Neuronal stem cell (in vitro differentiated cells): ENCODE results near the gene BAZ1A.
"Not testable (repeated sequence)": the region's sequence is repeated elsewhere in the genome, so short reads cannot be mapped to it uniquely, and the experiment has no call there.

Experiments
- DNase-seq: peaks from one replicate; pipeline ENCODE4 v3.0.0-alpha.2; 2013; ENCODE audit warnings: low spot score
- H2AFZ ChIP-seq: one replicate; pipeline ENCODE4 v1.6.1; 2013; ENCODE audit warnings: mild to moderate bottlenecking, low read length, inconsistent platforms
- H2AK5ac ChIP-seq: 2 replicates; pipeline ENCODE4 v1.6.1; 2013; ENCODE audit warnings: low read depth, mild to moderate bottlenecking, inconsistent platforms, low read length, moderate library complexity, mixed read lengths
- H2BK120ac ChIP-seq: 2 replicates; pipeline ENCODE4 v1.6.1; 2013; ENCODE audit warnings: low read depth, mild to moderate bottlenecking, inconsistent platforms, low read length, moderate library complexity, mixed read lengths
- H2BK12ac ChIP-seq: one replicate; pipeline ENCODE4 v1.6.1; 2013; ENCODE audit warnings: low read length, inconsistent platforms
- H2BK15ac ChIP-seq: 2 replicates; pipeline ENCODE4 v1.6.1; 2013; ENCODE audit warnings: mild to moderate bottlenecking, low read length, inconsistent platforms, mixed read lengths
- H2BK5ac ChIP-seq: one replicate; pipeline ENCODE4 v1.6.1; 2013; ENCODE audit warnings: inconsistent platforms, mild to moderate bottlenecking, low read length, moderate library complexity
- H3K14ac ChIP-seq: one replicate; pipeline ENCODE4 v1.6.1; 2013; ENCODE audit warnings: low read length, inconsistent platforms
- H3K18ac ChIP-seq: 2 replicates; pipeline ENCODE4 v1.6.1; 2013; ENCODE audit warnings: low read length, inconsistent platforms
- H3K23ac ChIP-seq: 2 replicates; pipeline ENCODE4 v1.6.1; 2013; ENCODE audit warnings: low read depth, mild to moderate bottlenecking, mixed read lengths, low read length, inconsistent platforms; ENCODE audit not compliant: poor library complexity
- H3K27ac ChIP-seq: replicated peaks from 3 replicates; pipeline ENCODE4 v1.5.1; 2013; ENCODE audit warnings: low read length, inconsistent platforms
- H3K27me3 ChIP-seq, 3 experiments: 2 replicates each; pipeline ENCODE4 v1.6.1; 2013; ENCODE audit warnings: low read length in 3 of 3, mild to moderate bottlenecking in 2 of 3, inconsistent platforms in 1 of 3, low read depth in 1 of 3, mixed read lengths in 1 of 3, moderate library complexity in 1 of 3; ENCODE audit not compliant: control insufficient read depth in 3 of 3, insufficient read depth in 3 of 3
- H3K36me3 ChIP-seq, 2 donors: replicated peaks in 1 of 2; 2 replicates each; pipeline ENCODE4 v1.6.1; 2013; ENCODE audit warnings: low read length in 2 of 2; ENCODE audit not compliant: control insufficient read depth in 2 of 2, insufficient read depth in 2 of 2
- H3K4ac ChIP-seq: 2 replicates; pipeline ENCODE4 v1.6.1; 2013; ENCODE audit warnings: inconsistent platforms, mild to moderate bottlenecking, low read length, moderate library complexity
- H3K4me1 ChIP-seq, 2 donors: 1 replicate in 1 of 2; 2 replicates in 1 of 2; pipeline ENCODE4 v1.6.1; 2013; ENCODE audit warnings: low read length in 2 of 2, low read depth in 1 of 2; ENCODE audit not compliant: control insufficient read depth in 2 of 2, insufficient read depth in 1 of 2
- H3K4me2 ChIP-seq: one replicate; pipeline ENCODE4 v1.6.1; 2013; ENCODE audit warnings: mild to moderate bottlenecking, low read length, inconsistent platforms; ENCODE audit not compliant: insufficient read depth, poor library complexity, severe bottlenecking
- H3K4me3 ChIP-seq, 2 donors: 2 replicates each; pipeline ENCODE4 v1.5.1; 2013; ENCODE audit warnings: low read length in 2 of 2, mild to moderate bottlenecking in 2 of 2, inconsistent platforms in 1 of 2, moderate library complexity in 1 of 2
- H3K79me1 ChIP-seq: one replicate; pipeline ENCODE4 v1.6.1; 2013; ENCODE audit warnings: low read depth, mild to moderate bottlenecking, inconsistent platforms, low read length, moderate library complexity
- H3K9ac ChIP-seq: one replicate; pipeline ENCODE4 v1.6.1; 2013; ENCODE audit warnings: mild to moderate bottlenecking, low read depth, low read length, inconsistent platforms; ENCODE audit not compliant: poor library complexity
- H3K9me3 ChIP-seq, 2 donors: replicated peaks in 1 of 2; 2 replicates each; pipeline versions ENCODE3 to v1.6.1; 2013; ENCODE audit warnings: low read length in 2 of 2, mild to moderate bottlenecking in 2 of 2, inconsistent platforms in 1 of 2, low read depth in 1 of 2, mixed read lengths in 1 of 2, moderate library complexity in 1 of 2; ENCODE audit not compliant: control insufficient read depth in 2 of 2, insufficient read depth in 1 of 2
- H4K8ac ChIP-seq: one replicate; pipeline ENCODE4 v1.6.1; 2013; ENCODE audit warnings: low read depth, mild to moderate bottlenecking, inconsistent platforms, low read length, moderate library complexity
- H4K91ac ChIP-seq: one replicate; pipeline ENCODE4 v1.6.1; 2013; ENCODE audit warnings: low read length, low read depth, mild to moderate bottlenecking, inconsistent platforms; ENCODE audit not compliant: poor library complexity
- WGBS, 2 donors: extraction: QIAGEN DNeasy Blood & Tissue Kit; methylation state at CpG; one replicate each; pipeline ENCODE4 v1.1.7; 2013; ENCODE audit warnings: missing lambda C conversion rate in 2 of 2, mixed read lengths in 1 of 2; ENCODE audit not compliant: insufficient read length in 2 of 2, insufficient replicate concordance in 1 of 2; ENCODE audit errors: extremely low coverage in 2 of 2; 5-methylcytosine and 5-hydroxymethylcytosine counted together

Gene BAZ1A

GRCh38 chr14:34806257-34806656, 68.9 kb downstream of the BAZ1A start:
- Histone ChIP-seq H2AFZ (no peak overlapping the region), H3K4me3 (no peak overlapping the region), H3K27ac (no peak overlapping the region), H4K91ac (no peak overlapping the region), H3K79me1 (no peaks in the 10 kb centered on the region), H4K8ac (no peak overlapping the region), H3K23ac (no peak overlapping the region), H3K27me3 (peaks cover 0 to 1% (median 0%) of the 10 kb centered on the region in 3 experiments), H2BK15ac (no peak overlapping the region), H2AK5ac (no peak overlapping the region), H3K9me3 (peaks cover 3 to 6% of the 10 kb centered on the region in 2 donors), H3K18ac (no peak overlapping the region), H2BK5ac (no peak overlapping the region), H3K9ac (no peak overlapping the region), H3K36me3 (peaks cover 8 to 92% of the 10 kb centered on the region in 2 donors), H2BK120ac (no peak overlapping the region), H3K14ac (no peak overlapping the region), H3K4me1 (no peaks in the 10 kb centered on the region), H2BK12ac (no peak overlapping the region), H3K4me2 (no peak overlapping the region), H3K4ac (no peak overlapping the region)
- WGBS, 2 donors: no CpG with 5 or more reads among the region's 3 CpGs
- no peak for DNase-seq

- Histone ChIP-seq H3K9me3 (peaks cover 3 to 6% of the 10 kb centered on the region in 2 donors), H3K27me3 (peaks cover 0 to 1% (median 0%) of the 10 kb centered on the region in 3 experiments), H4K91ac (no peak overlapping the region), H4K8ac (no peak overlapping the region), H2BK120ac (no peak overlapping the region), H3K23ac (no peak overlapping the region), H3K4me3 (no peak overlapping the region), H3K14ac (no peak overlapping the region), H3K27ac (no peak overlapping the region), H3K79me1 (no peaks in the 10 kb centered on the region), H3K4me2 (no peak overlapping the region), H3K36me3 (peaks cover 10 to 92% of the 10 kb centered on the region in 2 donors), H2BK15ac (no peak overlapping the region), H3K4me1 (no peaks in the 10 kb centered on the region), H3K4ac (no peak overlapping the region), H3K18ac (no peak overlapping the region), H2BK5ac (no peak overlapping the region), H2AK5ac (no peak overlapping the region), H3K9ac (no peak overlapping the region), H2AFZ (no peak overlapping the region), H2BK12ac (no peak overlapping the region)
- no CpG with 5 or more reads among the region's 3 CpGs for WGBS, 2 donors
- DNase-seq: no peak
These were observed 70.2 kb downstream of the BAZ1A start for GRCh38 chr14:34804933-34805332.

- H3K4me3 ChIP-seq, H3K23ac ChIP-seq, H3K9ac ChIP-seq, H2AK5ac ChIP-seq, H3K4me1 ChIP-seq, H3K4ac ChIP-seq, H2AFZ ChIP-seq, H3K79me1 ChIP-seq, H3K27ac ChIP-seq, H3K14ac ChIP-seq, H2BK12ac ChIP-seq, DNase-seq, H3K4me2 ChIP-seq, H2BK120ac ChIP-seq, H4K8ac ChIP-seq, H3K27me3 ChIP-seq, H3K18ac ChIP-seq, H2BK15ac ChIP-seq, H4K91ac ChIP-seq, H2BK5ac ChIP-seq: not testable (repeated sequence)
- WGBS, 2 donors: no CpG with 5 or more reads among the region's 2 CpGs
- H3K9me3 ChIP-seq: peaks cover 5 to 14% of the 10 kb centered on the region in 2 donors
- H3K36me3 ChIP-seq: peaks cover 8 to 93% of the 10 kb centered on the region in 2 donors
These were observed 76.3 kb downstream of the BAZ1A start for GRCh38 chr14:34798861-34799260.

- DNase-seq: no peak
- peak overlapping the region; percentile 56 for H3K14ac ChIP-seq
- H2BK5ac ChIP-seq: no peak overlapping the region
- H3K27ac ChIP-seq: no peak overlapping the region
- H3K4me1 ChIP-seq: no peaks in the 10 kb centered on the region
- whole genome bisulfite sequencing, 2 donors: no CpG with 5 or more reads among the region's 24 CpGs
- no peak overlapping the region for H4K8ac ChIP-seq
- H3K9me3 ChIP-seq: peaks cover 5 to 14% of the 10 kb centered on the region in 2 donors
- no peak overlapping the region for H2BK15ac ChIP-seq
- no peak overlapping the region for H3K9ac ChIP-seq
- no peak overlapping the region for H3K4me2 ChIP-seq
- H3K18ac ChIP-seq: no peak overlapping the region
- H3K27me3 ChIP-seq: no peaks in the 10 kb centered on the region
- peaks cover 8 to 96% of the 10 kb centered on the region in 2 donors for H3K36me3 ChIP-seq
- no peak overlapping the region for H3K4ac ChIP-seq
- H2AFZ ChIP-seq: no peak overlapping the region
- no peak overlapping the region for H2AK5ac ChIP-seq
- no peak overlapping the region for H3K23ac ChIP-seq
- no peak overlapping the region for H3K4me3 ChIP-seq
- H2BK12ac ChIP-seq: peak overlapping the region; percentile 41
- no peak overlapping the region for H4K91ac ChIP-seq
- no peak overlapping the region for H2BK120ac ChIP-seq
- H3K79me1 ChIP-seq: peaks cover 2% of the 10 kb centered on the region
These were observed 77.2 kb downstream of the BAZ1A start for GRCh38 chr14:34797747-34798583.
